Pancreas (tissue), 10 donors: ENCODE data around the gene GLE1. TPM values are rescaled to one million over a fixed set of nuclear protein-coding genes. Genes with fewer than 3 reads are reported as not detected.

Experiments
- ATAC-seq, 4 donors: fragments of 200-7000 bp; cut with Tn5 transposase; one replicate each; pipeline versions ENCODE4 v1.8.0 to v1.9.1; 2020; ENCODE audit warnings: mild to moderate bottlenecking in 4 of 4, moderate library complexity in 4 of 4
- DNase-seq, 6 donors: peaks; one replicate each; pipeline ENCODE4 v3.0.0-alpha.2; 2020
- FAIRE-seq: peaks from 2 replicates; lab custom pipeline; 2012; peaks lifted over from hg19 to GRCh38; lab: Jason Lieb, UNC
- H3K27ac ChIP-seq, 4 donors: fragments of 200-600 bp; sonication (generic); 1 replicate in 3 of 4; 2 replicates in 1 of 4; pipeline versions ENCODE4 v1.5.0 to v1.8.0; 2020
- H3K27me3 ChIP-seq, 4 donors: fragments of 200-600 bp; one replicate each; pipeline ENCODE4 v1.8.0; 2021
- H3K36me3 ChIP-seq, 3 donors: fragments of 200-600 bp; sonication (generic) in 1 of 3; one replicate each; pipeline versions ENCODE4 v1.5.0 to v1.8.0; 2020 to 2021
- H3K4me1 ChIP-seq, 3 donors: fragments of 200-600 bp; one replicate each; pipeline ENCODE4 v1.8.0; 2021
- H3K4me3 ChIP-seq, 4 donors: fragments of 200-600 bp; sonication (generic) in 2 of 4; one replicate each; pipeline versions ENCODE4 v1.5.0 to v1.8.0; 2020 to 2021
- H3K9me3 ChIP-seq, 4 donors: fragments of 200-600 bp; one replicate each; pipeline ENCODE4 v1.8.0; 2021
- WGBS, 2 donors: extraction: QIAGEN DNeasy Blood & Tissue Kit; methylation state at CpG; one replicate each; pipeline ENCODE4 v1.1.7; 2013; 5-methylcytosine and 5-hydroxymethylcytosine counted together
- intact Hi-C, 3 donors: fragments of 100-400 bp; cut with DNase I; formaldehyde crosslinking; loops; one replicate each; pipeline versions ENCODE4 v1.11.1 to v1.14.2; 2022
- polyA plus RNA-seq, 2 donors: library from polyadenylated mRNA; stranded (reverse); fragments of 200-250 nt; gene quantifications; one replicate each; pipeline ENCODE4 v1.2.3, GENCODE V29; 2013
- total RNA-seq, 6 donors: library from RNA; stranded (reverse); fragmentation: NEBNext Ultra II Directional in 4 of 6; extraction: Animal tissue kit (Norgen Biotek cat#: 25700) in 4 of 6; gene quantifications; one replicate each; pipeline versions ENCODE4 v1.2.1 to v1.2.4, GENCODE V29; 2021 to 2023
- TF ChIP-seq, protein P1 (sequence below), 4 donors: fragments of 200-600 bp; sonication (generic) in 3 of 4; IDR thresholded peaks; one replicate each; pipeline versions ENCODE4 v1.5.0 to v1.8.0; 2021; ENCODE audit warnings: antibody characterized with exemption in 4 of 4
- donor health status: healthy with polysubstance abuse.
- donor health status: DM: no; HTN: no; CAD: no; lungs with moderate emphysema.
- donor health status: DM: no; HTN: no; CAD: no.
- donor health status: control.
- donor health status: control.
- donor health status: Bipolar disorder and iron deficiency.
- donor health status: DM: yes; HTN: yes; CAD: no.
- donor health status: DM: no; HTN: no; CAD: no.
- donor health status: DM: no; HTN: no; CAD: no.
- donor health status: DM: yes; HTN: yes; CAD: no.

The GLE1 gene
- total and polyA plus RNA-seq, 8 donors: 4.8 to 11.2 (median 8.0) TPM

DNA sequence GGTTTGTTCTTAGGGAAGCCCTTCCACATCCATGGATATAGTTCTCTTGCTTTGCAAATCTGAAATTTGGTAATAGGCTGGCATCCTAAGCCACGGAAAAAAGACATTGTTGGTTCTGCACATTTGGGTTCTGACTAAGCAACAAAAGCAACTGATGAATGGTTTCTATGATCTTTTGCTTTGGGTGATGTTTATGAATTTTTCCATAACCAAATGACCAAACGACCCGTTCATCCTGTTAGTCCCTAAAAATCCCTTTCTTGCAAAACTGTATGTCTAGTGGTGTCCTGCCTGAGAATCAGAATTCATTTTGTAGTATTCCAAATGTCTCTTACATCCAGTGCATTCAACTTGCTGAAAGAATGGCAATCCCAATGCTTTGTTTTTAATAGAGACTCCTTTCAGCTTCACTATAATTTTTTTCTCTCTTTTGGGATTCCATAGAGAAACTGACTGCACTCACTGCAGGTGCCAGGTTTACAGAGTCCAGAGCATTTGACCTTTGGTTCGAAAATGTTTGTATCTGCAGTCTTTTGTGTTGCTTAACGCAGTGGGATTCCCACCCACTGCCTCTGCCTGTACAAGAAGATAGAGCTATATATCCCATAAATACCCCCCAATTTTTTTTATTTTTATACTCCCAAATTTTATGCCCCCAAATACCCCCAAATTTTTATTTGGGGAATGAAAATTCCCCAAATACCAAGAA is 52.6 kb downstream of the GLE1 start:
- Histone ChIP-seq H3K27ac (no peak overlapping the region), H3K9me3 (no peaks in the 10 kb centered on the region), H3K27me3 (no peaks in the 10 kb centered on the region), H3K4me3 (no peak overlapping the region), H3K4me1 (peaks cover 23 to 37% (median 31%) of the 10 kb centered on the region in 3 donors), H3K36me3 (no peaks in the 10 kb centered on the region)
- ATAC-seq (no peak), DNase-seq (no peak), FAIRE-seq (no peak)
- 56 to 64% methylated on average over 5 of the region's 5 CpGs for WGBS, 2 donors
- TF ChIP-seq, protein P1, sequence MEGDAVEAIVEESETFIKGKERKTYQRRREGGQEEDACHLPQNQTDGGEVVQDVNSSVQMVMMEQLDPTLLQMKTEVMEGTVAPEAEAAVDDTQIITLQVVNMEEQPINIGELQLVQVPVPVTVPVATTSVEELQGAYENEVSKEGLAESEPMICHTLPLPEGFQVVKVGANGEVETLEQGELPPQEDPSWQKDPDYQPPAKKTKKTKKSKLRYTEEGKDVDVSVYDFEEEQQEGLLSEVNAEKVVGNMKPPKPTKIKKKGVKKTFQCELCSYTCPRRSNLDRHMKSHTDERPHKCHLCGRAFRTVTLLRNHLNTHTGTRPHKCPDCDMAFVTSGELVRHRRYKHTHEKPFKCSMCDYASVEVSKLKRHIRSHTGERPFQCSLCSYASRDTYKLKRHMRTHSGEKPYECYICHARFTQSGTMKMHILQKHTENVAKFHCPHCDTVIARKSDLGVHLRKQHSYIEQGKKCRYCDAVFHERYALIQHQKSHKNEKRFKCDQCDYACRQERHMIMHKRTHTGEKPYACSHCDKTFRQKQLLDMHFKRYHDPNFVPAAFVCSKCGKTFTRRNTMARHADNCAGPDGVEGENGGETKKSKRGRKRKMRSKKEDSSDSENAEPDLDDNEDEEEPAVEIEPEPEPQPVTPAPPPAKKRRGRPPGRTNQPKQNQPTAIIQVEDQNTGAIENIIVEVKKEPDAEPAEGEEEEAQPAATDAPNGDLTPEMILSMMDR (IDR thresholded peaks at IDR 0.05): no peak
- intact Hi-C loops: no loop called here

DNA sequence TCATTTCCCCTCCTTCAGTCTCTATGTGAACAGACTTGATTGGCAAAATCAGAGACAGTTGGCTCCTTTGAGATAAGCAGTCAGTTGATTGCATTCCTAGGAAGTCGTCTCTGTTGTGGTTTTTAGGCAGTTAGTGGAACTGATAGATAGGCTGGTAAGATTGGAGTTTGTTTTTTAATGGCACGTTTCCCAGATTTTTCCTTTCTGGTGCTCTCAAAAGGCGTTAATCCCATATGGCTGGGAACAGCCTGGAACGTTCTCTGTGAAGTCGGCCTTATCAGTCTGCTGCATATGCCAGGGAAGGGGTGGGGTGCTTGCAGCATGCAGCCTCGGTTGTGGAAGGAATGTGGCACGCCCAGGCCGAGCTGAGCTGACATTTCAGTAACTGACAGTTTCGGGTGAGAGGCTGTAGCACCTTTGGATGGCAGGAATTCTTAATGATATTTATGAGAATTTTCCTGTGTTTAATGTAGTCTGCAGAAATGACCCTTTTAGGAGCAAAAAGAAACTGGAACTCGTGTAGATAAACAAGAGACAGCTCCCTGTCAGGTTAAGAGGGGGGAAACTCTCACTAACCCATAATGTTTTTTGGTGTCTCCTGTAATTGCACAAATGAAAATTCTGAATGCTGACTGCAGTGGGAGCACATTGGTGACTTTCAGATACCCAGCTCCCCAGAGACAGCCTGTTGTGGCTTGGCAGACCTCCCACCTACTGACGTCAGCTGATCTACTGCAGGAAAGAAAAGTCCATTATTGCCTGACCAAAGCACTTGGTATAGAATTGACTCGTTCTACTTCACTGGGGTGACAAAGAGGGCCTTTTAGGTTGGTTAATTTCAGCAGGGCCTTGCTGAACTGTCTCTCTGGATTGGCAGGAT is 54.2 kb downstream of the GLE1 start:
- Histone ChIP-seq H3K27me3 (no peaks in the 10 kb centered on the region), H3K4me1 (peaks cover 23 to 34% (median 31%) of the 10 kb centered on the region in 3 donors), H3K9me3 (no peaks in the 10 kb centered on the region), H3K4me3 (peak overlapping the region in 1 of 4 donors; percentile 13), H3K36me3 (no peaks in the 10 kb centered on the region), H3K27ac (peak overlapping the region; percentile 18 to 83 (median 64))
- ATAC-seq (peak; percentile 80 to 95 (median 90)), FAIRE-seq (no peak), DNase-seq (peak; percentile 75 to 86 (median 80))
- 2% methylated on average over 12 of the region's 12 CpGs for WGBS, 2 donors
- intact Hi-C loops: no loop called here
- TF ChIP-seq, protein P1 (IDR thresholded peaks at IDR 0.05): no peak

DNA sequence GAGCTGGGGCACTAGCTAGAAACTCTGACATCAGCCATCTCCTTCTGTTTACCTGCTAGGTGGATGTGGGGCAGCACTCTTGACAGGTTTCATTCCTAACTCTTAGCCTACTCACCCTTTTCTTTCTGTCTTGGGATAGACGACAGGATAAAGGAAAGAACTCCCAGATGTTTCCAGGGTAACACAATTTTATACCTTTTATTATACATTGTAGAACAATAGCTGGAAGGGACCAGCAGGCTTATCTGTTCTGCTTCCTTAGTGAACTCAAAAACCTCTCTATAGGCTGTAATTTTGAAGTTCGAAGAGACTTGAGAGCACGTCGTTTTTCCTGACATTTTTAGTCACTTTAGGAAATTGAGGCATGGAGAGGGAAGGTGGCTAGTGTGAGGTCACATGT is 61.1 kb downstream of the GLE1 start:
- ATAC-seq: no peak
- Histone ChIP-seq H3K9me3 (no peaks in the 10 kb centered on the region), H3K36me3 (peaks cover 0 to 27% (median 0%) of the 10 kb centered on the region in 3 donors), H3K27me3 (no peaks in the 10 kb centered on the region), H3K4me3 (no peak overlapping the region), H3K4me1 (no peaks in the 10 kb centered on the region), H3K27ac (no peak overlapping the region)
- 76 to 77% methylated on average over 4 of the region's 4 CpGs for WGBS, 2 donors
- no peak for DNase-seq
- no peak for FAIRE-seq
- intact Hi-C loops: no loop called here
- TF ChIP-seq, protein P1 (IDR thresholded peaks at IDR 0.05): no peak

GRCh38 chr9:128568470-128569078 is 64.1 kb downstream of the GLE1 start:
- Histone ChIP-seq H3K27me3 (no peaks in the 10 kb centered on the region), H3K4me1 (no peaks in the 10 kb centered on the region), H3K27ac (no peak overlapping the region), H3K9me3 (no peaks in the 10 kb centered on the region), H3K4me3 (no peak overlapping the region), H3K36me3 (peaks cover 0 to 33% (median 0%) of the 10 kb centered on the region in 3 donors)
- 77 to 78% methylated on average over 8 of the region's 8 CpGs for WGBS, 2 donors
- intact Hi-C loops: no loop called here
- DNase-seq: no peak
- TF ChIP-seq, protein P1 (IDR thresholded peaks at IDR 0.05): no peak
- ATAC-seq: no peak
- no peak for FAIRE-seq
